ACC112 (cell line): Measurements from ENCODE around the gene CSMD2.

Experiments used
- H2AFZ ChIP-seq: fragments of 200-600 bp; sonication (generic); one replicate; pipeline ENCODE4 v1.6.0; 2017; ENCODE audit warnings: antibody characterized with exemption, low read length; ENCODE audit not compliant: unreplicated experiment
- H3K27ac ChIP-seq: fragments of 200-600 bp; sonication (generic); 2 replicates; pipeline ENCODE4 v1.5.1; 2014; ENCODE audit warnings: low read depth, mild to moderate bottlenecking, antibody characterized with exemption, low read length, moderate library complexity
- H3K27me3 ChIP-seq: fragments of 200-600 bp; sonication (generic); 2 replicates; pipeline ENCODE4 v1.6.1; 2014; ENCODE audit warnings: mild to moderate bottlenecking, antibody characterized with exemption, low read length, moderate library complexity, mixed read lengths; ENCODE audit not compliant: insufficient read depth
- H3K36me3 ChIP-seq: fragments of 200-600 bp; sonication (generic); 2 replicates; pipeline ENCODE4 v1.6.1; 2016; ENCODE audit warnings: mild to moderate bottlenecking, antibody characterized with exemption, low read length, moderate library complexity, mixed read lengths; ENCODE audit not compliant: insufficient read depth
- H3K4me1 ChIP-seq: fragments of 200-600 bp; sonication (generic); one replicate; pipeline ENCODE4 v1.6.1; 2016; ENCODE audit warnings: low read length, mixed read lengths; ENCODE audit not compliant: insufficient read depth, unreplicated experiment, control insufficient read depth
- H3K4me3 ChIP-seq: fragments of 200-600 bp; sonication (generic); 2 replicates; pipeline ENCODE4 v1.5.1; 2014; ENCODE audit warnings: mild to moderate bottlenecking, low read depth, low read length
- H3K79me2 ChIP-seq: fragments of 200-600 bp; sonication (generic); one replicate; pipeline ENCODE4 v1.6.0; 2016; ENCODE audit warnings: low read length; ENCODE audit not compliant: control insufficient read depth, unreplicated experiment, insufficient read depth

The CSMD2 gene

GRCh38 chr1:33876970-33877650, 287.9 kb downstream of the CSMD2 start:
- Histone ChIP-seq H3K27me3 (no peaks in the 10 kb centered on the region), H3K36me3 (no peaks in the 10 kb centered on the region), H2AFZ (no peak overlapping the region), H3K79me2 (no peaks in the 10 kb centered on the region), H3K4me3 (no peak overlapping the region), H3K27ac (no peak overlapping the region), H3K4me1 (no peaks in the 10 kb centered on the region)

GRCh38 chr1:33875862-33876261, 289.2 kb downstream of the CSMD2 start:
- no peak overlapping the region for H3K4me3 ChIP-seq
- H3K79me2 ChIP-seq = no peaks in the 10 kb centered on the region
- H3K27me3 ChIP-seq = no peaks in the 10 kb centered on the region
- H3K27ac ChIP-seq = no peak overlapping the region
- H3K36me3 ChIP-seq = no peaks in the 10 kb centered on the region
- no peaks in the 10 kb centered on the region for H3K4me1 ChIP-seq
- H2AFZ ChIP-seq = no peak overlapping the region

DNA sequence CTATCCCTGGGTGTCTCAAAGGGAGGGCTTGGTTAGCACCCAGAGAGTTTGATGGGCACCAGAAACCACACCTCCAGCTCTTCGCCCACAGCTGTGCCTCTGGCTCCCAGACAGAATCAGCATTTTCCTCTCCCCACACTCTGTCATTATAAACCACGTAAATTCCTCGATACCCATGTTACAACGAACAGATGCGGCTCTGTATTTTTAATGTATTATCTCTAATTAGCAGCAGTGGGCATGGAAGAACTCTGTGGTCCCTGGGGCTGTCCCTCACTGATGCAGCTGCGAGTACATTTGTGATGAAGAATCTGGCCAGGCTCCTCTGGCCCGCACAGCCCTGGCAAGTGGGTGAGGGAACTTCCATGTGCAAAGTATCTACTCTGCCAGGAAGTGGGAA, 290.4 kb downstream of the CSMD2 start:
- Histone ChIP-seq H3K4me3 (no peak overlapping the region), H3K27ac (no peak overlapping the region), H3K27me3 (no peaks in the 10 kb centered on the region), H3K4me1 (no peaks in the 10 kb centered on the region), H2AFZ (no peak overlapping the region), H3K79me2 (no peaks in the 10 kb centered on the region), H3K36me3 (no peaks in the 10 kb centered on the region)

DNA sequence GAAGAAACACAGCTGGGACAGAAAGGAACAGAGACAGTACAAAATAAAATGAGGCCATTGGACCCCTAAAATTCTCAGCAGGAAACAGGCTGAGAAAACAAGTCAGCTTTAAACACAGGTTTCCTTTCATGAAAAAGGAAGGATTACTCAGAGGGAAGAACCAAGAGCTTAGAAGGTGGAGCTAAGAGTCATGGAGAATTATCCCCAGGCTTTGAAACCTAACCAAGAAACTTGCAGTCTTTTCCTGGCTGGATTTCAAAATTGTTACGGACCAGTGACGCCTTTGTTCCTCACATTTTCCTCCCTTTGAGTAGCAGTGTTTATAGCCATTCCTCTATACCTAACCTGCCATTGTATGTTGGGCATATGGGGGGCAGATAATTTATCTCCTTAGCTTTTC, 292.3 kb downstream of the CSMD2 start:
- no peaks in the 10 kb centered on the region for H3K4me1 ChIP-seq
- no peak overlapping the region for H3K27ac ChIP-seq
- H3K36me3 ChIP-seq = no peaks in the 10 kb centered on the region
- H2AFZ ChIP-seq = no peak overlapping the region
- H3K27me3 ChIP-seq = no peaks in the 10 kb centered on the region
- no peaks in the 10 kb centered on the region for H3K79me2 ChIP-seq
- no peak overlapping the region for H3K4me3 ChIP-seq

GRCh38 chr1:33872275-33872674, 292.8 kb downstream of the CSMD2 start:
- no peaks in the 10 kb centered on the region for H3K4me1 ChIP-seq
- H3K27me3 ChIP-seq = no peaks in the 10 kb centered on the region
- H3K4me3 ChIP-seq = no peak overlapping the region
- no peaks in the 10 kb centered on the region for H3K36me3 ChIP-seq
- no peak overlapping the region for H3K27ac ChIP-seq
- no peaks in the 10 kb centered on the region for H3K79me2 ChIP-seq
- no peak overlapping the region for H2AFZ ChIP-seq

DNA sequence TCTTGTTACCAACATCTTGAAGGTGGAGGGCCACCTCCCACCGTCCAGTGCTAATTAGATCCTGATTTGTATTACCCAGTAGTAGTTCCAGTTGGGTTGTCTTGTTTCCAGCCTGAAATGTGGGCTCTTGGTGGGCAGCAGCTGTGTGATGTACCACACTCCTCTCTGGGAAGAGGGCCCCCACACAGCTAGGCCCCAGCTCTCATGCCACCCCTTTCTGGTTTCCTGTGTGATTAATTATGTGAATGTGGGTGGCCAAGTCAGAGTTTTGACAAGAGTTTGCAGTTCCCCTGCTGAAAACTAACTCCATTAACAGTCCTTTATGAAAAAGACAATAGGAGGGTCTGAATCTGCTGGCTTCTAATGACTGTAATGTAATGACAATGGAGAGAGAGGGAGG, 297.3 kb downstream of the CSMD2 start:
- Histone ChIP-seq H3K36me3 (no peaks in the 10 kb centered on the region), H3K4me1 (no peaks in the 10 kb centered on the region), H3K27ac (no peak overlapping the region), H3K27me3 (no peaks in the 10 kb centered on the region), H3K79me2 (no peaks in the 10 kb centered on the region), H3K4me3 (no peak overlapping the region), H2AFZ (no peak overlapping the region)

GRCh38 chr1:33866281-33866680, 298.7 kb downstream of the CSMD2 start:
- Histone ChIP-seq H3K36me3 (no peaks in the 10 kb centered on the region), H2AFZ (no peak overlapping the region), H3K79me2 (no peaks in the 10 kb centered on the region), H3K4me3 (no peak overlapping the region), H3K4me1 (no peaks in the 10 kb centered on the region), H3K27ac (no peak overlapping the region), H3K27me3 (no peaks in the 10 kb centered on the region)

DNA sequence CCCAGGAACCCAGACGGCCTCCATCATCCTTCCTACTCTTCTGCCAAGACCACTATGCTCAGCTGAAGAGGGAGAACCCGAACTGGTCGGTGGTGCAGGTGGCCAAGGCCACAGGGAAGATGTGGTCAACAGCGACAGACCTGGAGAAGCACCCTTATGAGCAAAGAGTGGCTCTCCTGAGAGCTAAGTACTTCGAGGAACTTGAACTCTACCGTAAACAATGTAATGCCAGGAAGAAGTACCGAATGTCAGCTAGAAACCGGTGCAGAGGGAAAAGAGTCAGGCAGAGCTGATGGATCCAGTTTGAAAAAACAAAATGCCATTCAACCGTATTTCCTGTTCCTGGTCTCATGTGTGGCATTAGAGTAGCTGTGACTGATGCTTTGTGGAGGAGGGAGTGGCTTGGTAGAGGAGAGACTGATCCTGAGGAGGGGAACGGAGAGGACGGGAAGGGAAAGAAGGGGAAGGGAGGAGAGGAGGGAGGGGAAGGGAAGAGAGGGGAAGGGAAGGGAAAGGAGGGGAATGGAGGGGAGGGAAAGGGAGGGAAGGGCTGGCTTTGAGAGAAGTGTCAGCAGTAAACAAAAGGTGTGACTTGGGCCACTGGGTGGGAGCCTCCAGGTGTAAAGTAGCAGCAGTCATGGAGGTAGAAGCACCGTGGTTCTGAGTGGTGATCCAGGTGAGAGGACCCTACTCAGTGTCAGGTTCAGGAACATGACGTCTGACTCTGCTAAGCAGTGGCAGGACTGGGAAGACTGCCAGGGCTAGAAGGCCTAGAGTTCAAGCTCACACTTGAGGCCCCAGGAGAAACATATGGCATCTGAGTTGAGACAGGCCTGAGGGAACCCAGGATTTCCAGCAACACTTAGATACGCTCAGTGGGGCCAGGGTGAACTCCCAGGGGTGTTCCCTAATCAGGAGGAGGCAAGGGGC, 300.3 kb downstream of the CSMD2 start:
- Histone ChIP-seq H3K79me2 (no peaks in the 10 kb centered on the region), H2AFZ (no peak overlapping the region), H3K27me3 (no peaks in the 10 kb centered on the region), H3K27ac (no peak overlapping the region), H3K4me1 (no peaks in the 10 kb centered on the region), H3K36me3 (no peaks in the 10 kb centered on the region), H3K4me3 (no peak overlapping the region)

GRCh38 chr1:33863779-33864178, 301.3 kb downstream of the CSMD2 start, which contains the start of gene HMGB4:
HMGB4 (plus strand) TSS chr1:33864079; CDS start chr1:33864192, 113 bp downstream.
- Histone ChIP-seq H3K27ac (no peak within 1 kb of the TSS), H3K4me3 (no peak within 1 kb of the TSS), H3K4me1 (no peaks in the 10 kb centered on the region), H3K27me3 (no peaks in the 10 kb centered on the region), H3K79me2 (no peaks in the 10 kb centered on the region), H3K36me3 (no peaks in the 10 kb centered on the region), H2AFZ (no peak within 1 kb of the TSS)

GRCh38 chr1:33860671-33861070, 304.4 kb downstream of the CSMD2 start:
- Histone ChIP-seq H3K27ac (no peak overlapping the region), H3K27me3 (no peaks in the 10 kb centered on the region), H3K4me3 (no peak overlapping the region), H3K36me3 (no peaks in the 10 kb centered on the region), H3K4me1 (no peaks in the 10 kb centered on the region), H2AFZ (no peak overlapping the region), H3K79me2 (no peaks in the 10 kb centered on the region)

DNA sequence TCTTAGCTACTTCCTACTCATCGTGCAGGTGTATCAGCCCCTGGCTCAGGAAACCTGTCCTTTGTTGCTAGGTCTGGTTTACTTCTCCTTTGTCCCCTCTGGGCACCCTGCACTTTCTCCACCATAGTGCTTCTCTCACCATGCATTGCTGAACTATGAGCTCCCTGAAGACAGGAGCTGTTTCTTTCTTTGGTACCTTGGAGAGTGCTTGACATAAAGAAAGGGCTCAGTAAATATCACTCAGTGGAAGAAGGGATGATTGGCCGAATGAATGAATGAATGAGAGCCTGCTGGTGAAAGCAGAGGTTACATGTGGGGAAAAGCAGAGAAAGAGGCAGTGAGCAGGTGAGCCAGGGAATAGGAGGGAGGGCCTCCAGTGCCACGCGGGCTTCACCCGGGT, 310.9 kb downstream of the CSMD2 start:
- Histone ChIP-seq H3K79me2 (no peaks in the 10 kb centered on the region), H3K4me1 (no peaks in the 10 kb centered on the region), H3K4me3 (no peak overlapping the region), H2AFZ (no peak overlapping the region), H3K27me3 (no peaks in the 10 kb centered on the region), H3K27ac (no peak overlapping the region), H3K36me3 (no peaks in the 10 kb centered on the region)
